Measurements from ENCODE around the gene PCDHGB3.
"Not testable (repeated sequence)": the region's sequence is repeated elsewhere in the genome, so short reads cannot be mapped to it uniquely, and the experiment has no call there.

The PCDHGB3 gene

GRCh38 chr5:141369994-141370848, at the start of gene PCDHGB3:
TSS of gene PCDHGB3 (plus strand) at chr5:141370242. CDS start at chr5:141370395, 153 bp downstream.
- peak; percentile 56 for DNase-seq

GRCh38 chr5:141322261-141322660, 47.8 kb upstream of the PCDHGB3 start:
- no peak for DNase-seq

DNA sequence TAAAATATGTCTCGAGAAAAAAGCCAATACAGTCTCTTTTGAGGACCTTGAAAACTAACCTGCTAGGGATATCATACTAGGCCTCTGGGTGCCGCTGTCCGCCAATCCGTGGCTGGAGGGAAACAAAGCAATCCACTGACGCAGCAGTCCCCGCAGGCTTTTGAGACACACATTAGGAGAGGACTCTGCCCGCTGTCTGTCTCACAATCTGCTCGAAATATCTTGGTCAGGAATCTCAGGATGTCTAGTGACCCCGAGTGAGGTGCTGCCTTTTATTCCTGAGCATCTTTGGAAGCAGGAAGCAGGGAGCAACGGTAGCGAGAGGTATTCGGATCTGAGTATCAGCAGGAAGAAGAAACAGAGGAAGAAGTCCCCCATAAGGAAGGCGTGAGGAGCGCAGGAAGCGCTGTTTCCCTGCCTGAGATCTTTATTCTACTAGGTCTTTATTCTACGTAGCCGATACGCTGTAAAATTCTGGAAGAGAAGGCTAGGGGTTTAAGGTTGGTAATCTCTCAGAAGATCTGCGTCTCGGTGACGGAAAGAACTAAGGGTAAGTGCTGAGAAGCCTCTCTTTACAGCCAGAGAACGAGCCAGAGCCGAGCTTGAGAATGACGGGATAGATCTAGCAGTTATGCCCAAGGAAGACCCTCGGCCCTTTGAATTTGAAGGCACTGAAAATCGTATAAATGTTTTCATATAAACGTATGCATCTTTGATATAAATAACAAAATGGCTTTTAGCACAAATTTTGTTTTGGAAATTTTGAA, 43.8 kb upstream of the PCDHGB3 start:
- DNase-seq, result no peak

DNA sequence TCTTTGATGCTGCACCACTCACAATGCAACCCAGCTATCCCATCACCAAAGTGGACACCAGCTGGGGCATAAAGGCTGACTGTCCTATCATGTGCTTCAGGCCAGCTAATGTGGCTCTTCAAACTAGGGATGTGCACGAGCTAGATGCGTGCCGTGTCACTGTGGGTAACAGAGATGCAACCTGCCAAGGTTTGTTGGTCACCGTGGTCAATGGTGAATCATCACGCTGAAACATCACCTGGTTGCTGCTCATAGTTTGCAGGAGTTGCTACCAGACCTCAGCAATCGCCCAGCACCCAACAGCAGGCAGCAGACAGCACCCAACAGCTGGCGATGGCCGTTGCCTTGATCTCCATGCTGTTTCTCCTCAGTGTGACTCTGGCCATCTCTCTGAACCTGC, 41.8 kb upstream of the PCDHGB3 start:
- no peak for DNase-seq

GRCh38 chr5:141330299-141331080, 39.6 kb upstream of the PCDHGB3 start, which contains the start of gene PCDHGA1:
TSS of gene PCDHGA1 (plus strand) at chr5:141330514.
- DNase-seq, result peak; percentile 13

- DNase-seq, result not testable (repeated sequence)
Observed at GRCh38 chr5:141332571-141332970, 37.5 kb upstream of the PCDHGB3 start.

GRCh38 chr5:141338538-141339306, 31.3 kb upstream of the PCDHGB3 start, which contains the start of gene PCDHGA2:
TSS of gene PCDHGA2 (plus strand) at chr5:141338760.
- peak; percentile 20 for DNase-seq

DNA sequence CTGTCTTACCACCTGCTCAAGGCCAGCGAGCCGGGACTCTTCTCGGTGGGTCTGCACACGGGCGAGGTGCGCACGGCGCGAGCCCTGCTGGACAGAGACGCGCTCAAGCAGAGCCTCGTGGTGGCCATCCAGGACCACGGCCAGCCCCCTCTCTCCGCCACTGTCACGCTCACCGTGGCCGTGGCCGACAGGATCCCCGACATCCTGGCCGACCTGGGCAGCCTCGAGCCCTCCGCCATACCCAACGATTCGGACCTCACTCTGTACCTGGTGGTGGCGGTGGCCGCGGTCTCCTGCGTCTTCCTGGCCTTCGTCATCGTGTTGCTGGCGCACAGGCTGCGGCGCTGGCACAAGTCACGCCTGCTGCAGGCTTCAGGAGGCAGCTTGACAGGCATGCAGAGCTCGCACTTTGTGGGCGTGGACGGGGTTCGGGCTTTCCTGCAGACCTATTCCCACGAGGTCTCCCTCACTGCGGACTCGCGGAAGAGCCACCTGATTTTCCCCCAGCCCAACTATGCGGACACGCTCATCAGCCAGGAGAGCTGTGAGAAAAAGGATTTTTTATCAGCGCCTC, 29.2 kb upstream of the PCDHGB3 start:
- DNase-seq, result not testable (repeated sequence)

DNA sequence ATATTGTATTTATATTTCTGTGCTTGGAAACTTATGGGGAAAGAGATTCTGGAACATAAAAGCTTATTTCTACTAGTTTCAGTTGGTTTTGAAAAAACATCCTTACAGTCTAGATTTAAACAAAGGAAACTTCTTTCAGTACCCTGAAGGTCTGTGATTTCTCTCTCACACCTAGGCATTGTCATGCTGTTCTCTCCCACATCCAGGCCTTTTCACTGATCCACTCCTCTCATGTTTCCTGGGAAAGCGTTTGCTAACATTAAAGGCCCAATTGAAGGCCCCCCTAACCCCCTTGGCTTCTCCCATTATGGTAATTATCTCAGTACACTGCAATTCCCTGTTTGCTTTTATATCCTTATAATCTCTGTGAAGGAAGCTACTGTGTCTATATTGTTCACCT, 27.3 kb upstream of the PCDHGB3 start:
- DNase-seq, result no peak

DNA sequence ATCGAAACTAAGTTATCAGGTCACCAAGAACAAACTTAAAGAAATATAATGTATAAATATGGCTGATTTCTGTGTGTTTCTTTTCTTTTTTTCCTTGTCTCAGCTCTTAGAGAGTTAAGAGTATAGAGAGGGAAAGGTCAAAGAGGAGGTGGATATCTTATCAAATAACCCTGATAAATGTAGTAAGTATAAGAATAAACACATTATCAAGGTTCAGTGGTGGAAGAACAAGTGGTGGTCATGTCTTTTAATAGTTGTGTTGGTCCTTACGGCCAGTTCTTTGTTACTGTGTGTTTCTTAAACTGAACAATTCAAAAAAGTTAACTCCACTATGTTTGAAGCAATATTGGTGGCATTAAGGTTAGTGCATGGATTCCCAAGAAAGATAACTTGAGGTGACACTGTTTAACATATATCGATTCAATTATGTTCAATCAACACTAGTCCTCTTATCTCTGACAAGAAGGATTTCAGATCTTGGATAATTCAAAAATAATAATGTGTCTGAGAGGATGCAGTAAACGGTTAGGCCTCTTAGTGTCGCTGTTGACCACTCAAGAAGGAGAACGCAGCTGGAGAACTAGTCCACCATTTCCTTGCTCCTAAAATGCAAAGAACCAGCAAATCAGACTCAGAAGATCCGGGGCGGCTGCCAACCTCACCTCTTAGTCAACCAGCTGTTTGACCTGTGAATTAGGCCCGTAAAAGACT, 26.6 kb upstream of the PCDHGB3 start, which contains the start of gene PCDHGA3:
TSS of gene PCDHGA3 (plus strand) at position 588 of the 711 bp plus-strand sequence. CDS start 205 bp downstream, outside the sequence.
- no peak for DNase-seq

GRCh38 chr5:141343953-141344463, 26.0 kb upstream of the PCDHGB3 start:
- DNase-seq, result no peak

- DNase-seq, result no peak
Observed at GRCh38 chr5:141345327-141345726, 24.7 kb upstream of the PCDHGB3 start.

- DNase-seq, result not testable (repeated sequence)
Observed at GRCh38 chr5:141346017-141346416, 24.0 kb upstream of the PCDHGB3 start.

- peak; percentile 38 for DNase-seq
Observed at GRCh38 chr5:141349917-141350619, 20.0 kb upstream of the PCDHGB3 start, which contains the start of gene PCDHGB1. TSS of gene PCDHGB1 (plus strand) at chr5:141350099. CDS start at chr5:141350261, 162 bp downstream.

GRCh38 chr5:141351591-141351990, 18.5 kb upstream of the PCDHGB3 start:
- no peak for DNase-seq

GRCh38 chr5:141354900-141355469, 15.1 kb upstream of the PCDHGB3 start, which contains the start of gene PCDHGA4:
TSS of gene PCDHGA4 (plus strand) at chr5:141355021. CDS start at chr5:141355108, 87 bp downstream.
- DNase-seq, result no peak

DNA sequence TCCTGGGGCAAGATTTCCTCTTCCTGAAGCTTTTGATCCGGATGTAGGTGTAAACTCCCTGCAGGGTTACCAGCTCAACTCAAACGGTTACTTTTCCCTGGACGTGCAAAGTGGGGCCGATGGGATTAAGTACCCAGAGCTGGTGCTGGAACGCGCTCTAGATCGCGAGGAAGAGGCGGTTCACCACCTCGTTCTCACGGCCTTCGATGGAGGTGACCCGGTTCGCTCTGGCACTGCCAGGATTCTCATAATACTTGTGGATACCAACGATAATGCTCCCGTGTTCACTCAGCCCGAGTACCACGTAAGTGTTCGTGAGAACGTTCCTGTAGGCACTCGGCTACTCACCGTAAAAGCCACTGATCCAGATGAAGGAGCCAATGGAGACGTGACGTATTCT, 14.4 kb upstream of the PCDHGB3 start:
- no peak for DNase-seq

DNA sequence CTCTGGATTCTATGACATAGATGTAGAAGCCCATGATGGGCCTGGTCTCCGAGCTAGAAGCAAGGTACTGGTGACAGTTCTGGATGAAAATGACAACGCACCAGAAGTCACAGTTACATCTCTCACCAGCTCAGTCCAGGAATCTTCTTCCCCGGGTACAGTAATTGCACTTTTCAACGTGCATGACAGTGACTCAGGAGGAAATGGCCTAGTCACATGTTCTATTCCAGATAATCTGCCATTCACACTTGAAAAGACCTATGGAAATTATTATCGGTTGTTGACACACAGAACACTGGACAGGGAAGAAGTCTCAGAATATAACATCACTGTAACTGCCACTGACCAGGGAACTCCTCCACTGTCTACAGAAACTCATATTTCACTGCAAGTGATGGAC, 13.9 kb upstream of the PCDHGB3 start:
- DNase-seq, result no peak

- no peak for DNase-seq
Observed at GRCh38 chr5:141356950-141357349, 13.1 kb upstream of the PCDHGB3 start.
